OCI-M2 (cell line): Measurements from ENCODE around the gene GM2A.
"Not testable (repeated sequence)": the region's sequence is repeated elsewhere in the genome, so short reads cannot be mapped to it uniquely, and the experiment has no call there.

Experiments
- DNase-seq: peaks from one replicate; lab custom pipeline; 2025; ENCODE audit not compliant: unreplicated experiment; lab: John Stamatoyannopoulos, UW

Gene GM2A

DNA sequence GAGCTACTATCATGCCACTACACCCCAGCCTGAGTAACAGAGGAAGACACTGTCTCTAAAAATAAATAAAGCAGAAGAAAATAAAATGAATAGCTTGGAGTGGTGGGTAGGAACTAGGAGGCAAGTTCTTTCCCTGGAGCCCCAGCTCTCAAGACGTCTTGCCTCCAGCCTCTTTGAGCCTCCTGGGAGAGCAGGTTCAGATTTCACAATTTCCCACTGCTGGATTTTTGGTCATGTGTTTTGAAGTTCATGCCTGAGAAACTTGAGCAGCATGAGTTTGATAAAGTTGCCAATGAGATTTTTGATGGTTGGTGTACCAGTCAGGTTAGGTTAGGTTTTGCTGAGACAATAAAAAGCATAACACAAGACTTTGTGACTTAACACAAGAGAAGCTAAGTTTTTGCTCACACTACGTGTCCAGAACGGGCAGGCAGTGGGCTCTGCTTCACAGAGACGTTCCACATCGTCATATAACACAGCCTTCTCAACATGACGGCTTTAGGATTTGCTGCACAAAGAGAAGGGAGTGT is 25.0 kb upstream of the GM2A start:
- no peak for DNase-seq

DNA sequence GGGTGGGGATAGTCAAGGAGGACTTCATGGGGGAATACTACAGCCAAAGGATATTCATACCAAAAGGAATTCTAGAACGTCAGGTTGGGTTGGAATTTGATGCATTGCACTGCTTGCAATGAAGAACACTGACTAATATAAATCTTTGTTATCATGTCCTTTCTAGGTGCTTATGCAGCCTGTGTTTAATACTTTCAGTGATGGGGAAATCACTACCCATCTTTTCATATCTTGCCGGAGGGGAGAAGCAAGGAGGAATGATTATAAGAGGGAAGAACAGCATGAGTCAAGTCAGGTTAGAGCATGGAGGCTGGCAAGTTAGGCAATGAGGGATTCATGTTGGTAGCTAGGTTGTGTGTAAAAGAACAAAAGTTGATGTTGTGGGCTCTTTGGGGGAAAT is 24.0 kb upstream of the GM2A start:
- DNase-seq = no peak

DNA sequence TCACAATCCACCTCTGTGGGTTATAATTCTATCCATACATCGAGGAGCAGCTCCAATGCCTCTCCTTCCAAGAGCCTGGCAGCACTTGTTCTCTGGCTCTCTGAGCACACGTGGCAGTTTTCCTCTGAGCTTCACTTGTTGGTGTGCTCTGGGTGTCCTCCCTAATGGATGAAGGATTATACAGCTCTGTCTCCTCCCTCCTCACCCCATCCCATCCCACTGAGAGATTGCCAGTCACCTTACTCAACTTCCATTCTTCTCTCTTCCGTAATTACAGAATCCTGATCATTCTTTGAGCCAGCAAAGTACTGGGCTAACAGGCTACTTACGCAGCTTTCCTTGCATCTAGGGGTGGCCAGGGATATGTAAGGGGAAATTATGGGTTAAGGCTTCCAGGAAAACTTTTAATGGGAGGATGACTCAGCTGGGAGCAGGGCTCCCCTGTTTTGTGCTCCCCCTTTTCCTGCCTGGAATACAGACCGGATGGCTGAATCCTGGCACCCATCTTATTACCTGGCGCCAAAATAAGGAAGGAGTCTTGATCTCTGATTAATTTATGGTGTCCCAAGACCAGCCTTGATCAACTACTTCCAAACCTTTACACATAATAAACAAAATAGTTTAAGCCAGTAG is 22.8 kb upstream of the GM2A start:
- DNase-seq = no peak

DNA sequence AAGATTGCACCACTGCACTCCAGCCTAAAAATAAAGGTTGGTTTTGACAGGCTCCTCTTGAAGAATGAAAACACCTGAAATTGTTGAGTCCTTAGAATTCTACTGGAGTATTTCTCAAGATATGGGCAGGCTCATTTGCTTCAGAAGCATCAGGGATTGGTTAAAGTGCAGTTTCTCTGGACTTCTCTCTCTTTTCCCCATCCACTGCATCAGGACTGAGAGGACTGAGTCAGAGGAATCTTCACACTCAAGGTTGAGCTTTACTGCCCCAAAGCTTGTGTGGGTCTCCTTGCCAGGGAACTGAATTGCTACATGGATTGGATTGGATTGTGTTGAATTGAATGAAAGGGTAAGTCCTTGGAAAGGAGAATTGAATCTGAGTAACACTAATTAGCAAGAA is 21.6 kb upstream of the GM2A start:
- DNase-seq = no peak

DNA sequence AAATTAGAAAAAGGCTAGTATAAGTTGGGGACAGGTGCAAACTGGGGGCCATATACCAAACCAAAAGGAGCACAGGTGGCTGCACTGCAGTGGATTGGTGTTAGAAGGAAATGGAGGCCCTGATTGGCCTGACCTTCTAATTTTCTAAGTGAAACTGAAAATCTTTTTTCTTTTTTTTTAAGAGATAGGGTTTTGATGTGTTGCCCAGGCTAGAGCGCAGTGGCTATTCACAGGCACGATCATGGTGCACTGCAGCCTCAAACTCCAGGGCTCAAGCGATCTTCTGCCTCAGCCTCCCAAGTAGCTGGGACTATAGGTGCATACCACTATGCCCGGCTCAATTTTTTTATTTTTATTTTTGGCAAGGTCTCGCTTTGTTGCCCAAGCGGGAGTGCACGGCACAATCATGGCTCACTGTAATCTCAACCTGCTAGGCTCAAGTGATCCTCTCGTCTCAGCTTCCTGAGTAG is 19.3 kb upstream of the GM2A start:
- DNase-seq = no peak

DNA sequence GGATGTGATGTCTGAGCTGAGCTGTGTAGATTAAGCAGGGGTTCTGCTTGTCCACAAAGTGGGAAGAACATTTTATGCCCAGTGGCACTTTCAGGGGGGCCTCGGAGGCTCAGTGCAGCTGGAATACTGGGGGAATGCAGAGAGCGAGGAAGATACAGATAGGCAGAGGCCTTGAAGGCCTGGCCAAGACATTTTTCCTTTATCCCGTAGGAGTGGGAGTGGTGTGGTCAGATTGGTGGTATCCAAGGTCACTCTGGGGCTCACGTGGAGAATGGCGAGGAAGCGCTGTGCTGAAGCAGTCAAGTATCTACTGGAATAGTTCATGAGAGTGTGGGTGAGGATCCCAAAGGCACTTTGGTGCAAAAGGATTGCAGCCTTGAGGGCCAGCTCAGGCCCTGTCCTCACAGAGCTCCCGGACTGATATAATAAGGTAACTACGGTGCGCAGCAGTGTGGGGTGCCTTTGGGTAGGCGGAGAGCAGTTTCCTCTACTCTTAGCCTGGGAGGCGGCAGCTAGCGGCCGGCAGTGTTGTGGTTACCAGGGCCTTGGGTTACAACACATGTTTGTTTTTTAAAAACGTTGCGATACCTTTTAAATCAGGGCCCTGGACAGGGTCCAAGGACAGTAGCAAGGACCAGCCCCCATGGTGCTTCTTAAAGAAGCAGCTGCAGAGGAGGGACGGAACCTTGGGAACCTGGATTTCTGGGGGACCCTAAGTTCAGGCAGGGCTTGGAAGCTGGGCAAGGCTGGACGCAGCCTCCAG is 18.3 kb upstream of the GM2A start:
- DNase-seq = no peak

DNA sequence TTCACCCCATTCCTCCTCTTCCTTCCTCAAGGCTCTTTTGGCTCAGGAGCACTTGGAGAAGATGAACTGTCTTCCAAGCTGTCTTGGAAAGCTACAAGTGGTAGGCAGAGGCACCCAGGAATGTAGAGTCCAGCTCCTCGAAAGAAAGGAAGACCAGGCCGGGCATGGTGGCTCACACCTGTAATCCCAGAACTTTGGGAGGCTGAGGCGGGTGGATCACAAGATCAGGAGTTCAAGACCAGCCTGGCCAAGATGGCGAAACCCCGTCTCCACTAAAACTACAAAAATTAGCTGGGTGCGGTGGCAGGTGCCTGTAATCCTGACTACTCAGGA is 17.8 kb upstream of the GM2A start:
- not testable (repeated sequence) for DNase-seq

DNA sequence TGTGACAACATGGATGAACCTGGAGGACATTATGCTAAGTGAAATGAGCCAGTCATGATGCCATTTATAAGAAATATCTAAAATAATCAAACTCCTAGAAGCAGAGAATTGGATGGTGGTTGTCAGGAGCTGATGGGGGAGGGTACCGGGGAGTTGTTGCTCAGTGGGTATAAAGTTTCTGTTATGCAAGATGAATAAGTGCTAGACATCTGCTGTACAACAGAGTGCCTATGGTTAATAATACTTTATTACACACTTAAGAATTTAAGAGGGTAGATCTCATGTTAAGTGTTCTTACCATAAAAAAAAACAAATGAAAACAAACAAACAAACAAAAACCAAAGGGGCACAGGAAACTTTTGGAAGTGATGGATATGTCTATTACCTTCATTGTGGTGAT is 16.1 kb upstream of the GM2A start:
- DNase-seq = no peak

DNA sequence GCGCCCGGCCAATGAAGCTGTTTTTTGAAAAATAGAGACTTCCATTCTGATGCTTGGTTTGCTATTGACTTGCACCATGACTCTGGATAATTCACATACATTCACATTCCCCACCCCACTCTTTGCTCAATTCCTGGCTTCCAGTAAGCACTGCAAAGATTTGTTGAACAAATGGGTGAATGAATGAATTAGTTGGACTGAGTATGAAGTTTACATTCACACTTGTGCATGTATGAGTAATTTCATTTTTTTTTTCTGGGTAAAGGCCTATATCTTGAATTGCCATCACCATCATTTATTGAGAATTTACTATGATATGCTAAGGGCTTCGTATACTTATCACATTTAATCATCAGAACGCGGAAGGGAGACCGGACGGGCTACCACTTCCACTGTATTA is 15.3 kb upstream of the GM2A start:
- DNase-seq = no peak

DNA sequence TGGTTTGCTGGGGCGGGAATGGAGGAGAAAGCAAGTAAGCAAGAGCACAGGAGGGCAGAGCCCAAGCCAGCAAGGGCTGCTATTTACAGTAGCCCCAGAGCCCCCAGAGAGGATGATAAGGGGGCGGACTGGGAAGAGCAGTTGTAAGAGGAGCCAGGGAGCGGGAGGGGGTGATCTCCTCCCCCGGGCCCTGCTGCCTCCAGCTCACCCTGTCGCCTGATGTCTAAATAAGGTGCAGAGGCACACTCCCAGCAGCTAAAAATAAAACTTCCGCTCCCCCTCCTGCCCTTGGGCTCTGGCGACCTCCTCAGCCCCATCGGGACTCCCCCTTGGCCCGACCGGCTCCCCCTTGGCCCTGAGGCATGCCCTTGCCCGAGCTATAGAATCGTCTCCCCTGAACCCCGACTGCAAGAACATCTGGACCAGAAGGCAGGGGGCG is 14.7 kb upstream of the GM2A start:
- DNase-seq = no peak

DNA sequence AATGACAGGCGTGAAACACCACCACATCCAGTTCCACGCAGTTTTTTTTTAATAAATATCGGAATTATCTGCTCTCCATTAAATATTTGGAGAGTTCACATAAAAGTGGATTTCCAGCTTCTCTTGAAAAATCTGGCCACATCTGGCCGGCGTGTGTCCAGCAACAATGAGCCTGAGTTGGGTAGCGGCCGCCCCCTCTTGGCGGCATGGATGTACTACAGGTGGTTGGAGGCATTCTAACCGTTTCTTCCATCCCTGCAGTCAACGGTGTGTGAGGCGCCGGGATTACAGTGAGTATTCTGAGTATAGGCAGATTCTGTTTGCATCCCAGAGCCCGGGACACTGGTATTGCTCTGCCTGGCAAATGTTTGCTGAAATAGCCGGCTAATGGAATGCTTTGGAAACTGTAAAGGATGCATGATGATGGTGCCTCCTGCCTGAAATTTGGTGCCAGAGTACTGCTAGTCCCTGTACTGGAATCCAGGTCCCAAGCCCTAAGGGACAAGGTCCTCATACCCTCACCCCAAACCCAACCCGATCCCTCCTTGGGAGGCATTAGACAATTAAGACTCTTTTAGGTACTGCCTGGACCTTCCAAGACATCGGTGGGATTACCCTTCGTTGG is 13.6 kb upstream of the GM2A start:
- DNase-seq = no peak

DNA sequence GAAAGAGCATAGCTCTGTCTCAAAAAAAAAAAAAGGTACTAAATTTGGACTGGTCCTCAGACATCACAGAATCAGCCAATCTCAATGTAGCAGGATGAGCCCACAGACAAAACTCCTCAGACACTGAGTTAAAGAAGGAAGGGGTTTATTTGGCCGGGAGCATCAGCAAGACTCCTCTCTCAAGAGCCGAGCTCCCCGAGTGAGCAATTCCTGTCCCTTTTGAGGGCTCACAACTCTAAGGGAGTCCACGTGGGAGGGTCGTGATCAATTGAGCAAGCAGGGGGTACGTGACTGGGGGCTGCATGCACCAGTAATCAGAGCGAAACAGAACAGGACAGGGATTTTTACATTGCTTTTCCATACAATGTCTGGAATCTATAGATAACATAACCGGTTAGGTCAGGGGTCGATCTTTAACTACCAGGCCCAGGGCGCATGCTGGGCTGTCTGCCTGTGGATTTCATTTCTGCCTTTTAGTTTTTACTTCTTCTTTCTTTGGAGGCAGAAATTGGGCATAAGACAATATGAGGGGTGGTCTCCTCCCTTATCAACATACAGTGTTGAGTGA is 12.6 kb upstream of the GM2A start:
- DNase-seq = peak; percentile 49

DNA sequence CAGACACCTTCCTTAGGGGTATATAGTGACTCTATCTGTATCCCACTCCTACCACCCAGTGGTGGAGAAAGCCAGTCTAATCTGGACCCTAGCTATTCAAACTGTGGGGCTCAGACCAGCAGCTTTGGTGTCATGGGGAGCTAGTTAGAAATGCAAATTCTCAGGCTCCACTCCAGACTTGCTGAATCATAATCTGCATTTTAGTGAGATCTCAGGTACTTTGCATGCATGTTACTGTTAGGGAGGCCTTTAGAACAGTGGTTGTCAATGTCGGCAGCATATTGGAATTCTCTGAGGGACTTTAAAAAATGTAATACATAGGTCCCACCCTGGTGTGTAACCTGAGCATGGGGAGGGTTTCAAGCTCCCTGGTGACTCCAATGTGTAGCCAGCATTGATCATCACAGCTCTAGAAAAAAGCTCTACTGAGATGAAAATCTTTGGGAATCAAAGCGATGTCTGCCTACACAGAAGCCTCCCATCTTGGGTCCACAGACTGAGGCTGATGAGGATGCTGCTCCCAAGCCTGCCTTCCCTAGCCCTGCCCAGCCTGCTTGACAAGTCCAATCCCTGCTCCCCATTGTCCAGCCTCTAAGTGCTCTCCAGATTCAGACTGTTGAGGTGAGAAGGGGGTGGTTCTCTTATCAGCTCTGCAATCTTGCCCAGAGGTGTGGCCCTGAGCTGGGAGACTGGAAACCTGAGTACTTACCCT is 11.9 kb upstream of the GM2A start:
- no peak for DNase-seq

DNA sequence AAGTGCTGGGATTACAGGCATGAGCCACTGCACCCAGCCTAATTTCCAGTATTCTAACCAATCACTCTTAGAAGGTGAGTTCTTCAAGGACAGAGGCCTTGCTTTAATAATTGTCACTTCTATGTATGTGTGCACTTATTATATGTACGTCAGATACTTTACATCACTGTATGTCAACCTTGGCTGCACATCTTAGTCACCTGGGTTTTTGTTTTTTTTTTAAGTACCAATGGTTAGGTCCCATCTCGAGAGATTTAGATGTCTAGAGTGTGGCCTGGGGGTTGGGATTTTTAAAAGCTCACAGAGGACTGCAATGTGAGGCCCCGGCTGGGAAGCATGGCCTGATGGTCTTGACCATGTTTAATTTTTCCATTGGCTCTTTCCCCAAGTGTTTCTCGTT is 9.9 kb upstream of the GM2A start:
- no peak for DNase-seq

DNA sequence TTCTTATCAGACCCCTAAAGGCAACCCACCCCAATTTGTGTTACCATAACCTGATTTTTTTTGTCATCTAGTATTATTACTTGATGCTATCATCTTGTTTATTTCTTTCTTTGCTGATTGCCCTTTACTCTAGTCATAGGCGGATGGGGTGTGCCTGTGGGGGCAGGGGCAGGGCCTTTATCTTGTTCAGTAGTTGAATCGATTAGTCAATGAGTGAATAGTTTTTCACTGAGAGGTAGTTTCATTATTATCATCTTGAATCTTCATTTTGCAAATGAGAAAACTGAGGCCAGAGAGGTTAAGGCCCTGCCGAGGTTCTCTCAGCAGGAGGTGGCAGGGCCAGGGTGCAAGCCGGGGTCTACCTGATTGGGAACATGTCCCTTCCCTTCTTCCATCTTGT is 9.4 kb upstream of the GM2A start:
- no peak for DNase-seq

DNA sequence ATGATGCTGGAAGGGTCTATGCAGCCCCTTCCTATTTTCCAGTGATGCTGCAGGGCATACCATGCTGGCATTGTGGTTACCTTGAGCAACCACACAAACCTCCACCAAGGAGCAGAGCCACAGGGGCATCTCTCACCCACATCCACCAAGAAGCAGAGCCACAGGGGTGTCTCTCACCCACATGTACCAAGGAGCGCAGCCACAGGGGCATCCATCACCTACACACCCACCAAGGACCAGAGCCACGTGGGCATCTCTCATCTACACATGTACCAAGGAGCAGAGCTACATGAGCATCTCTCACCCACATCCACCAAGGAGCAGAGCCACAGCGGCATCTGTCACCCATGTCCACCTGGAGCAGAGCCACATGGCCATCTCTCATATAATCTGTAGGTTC is 8.8 kb upstream of the GM2A start:
- DNase-seq = no peak

DNA sequence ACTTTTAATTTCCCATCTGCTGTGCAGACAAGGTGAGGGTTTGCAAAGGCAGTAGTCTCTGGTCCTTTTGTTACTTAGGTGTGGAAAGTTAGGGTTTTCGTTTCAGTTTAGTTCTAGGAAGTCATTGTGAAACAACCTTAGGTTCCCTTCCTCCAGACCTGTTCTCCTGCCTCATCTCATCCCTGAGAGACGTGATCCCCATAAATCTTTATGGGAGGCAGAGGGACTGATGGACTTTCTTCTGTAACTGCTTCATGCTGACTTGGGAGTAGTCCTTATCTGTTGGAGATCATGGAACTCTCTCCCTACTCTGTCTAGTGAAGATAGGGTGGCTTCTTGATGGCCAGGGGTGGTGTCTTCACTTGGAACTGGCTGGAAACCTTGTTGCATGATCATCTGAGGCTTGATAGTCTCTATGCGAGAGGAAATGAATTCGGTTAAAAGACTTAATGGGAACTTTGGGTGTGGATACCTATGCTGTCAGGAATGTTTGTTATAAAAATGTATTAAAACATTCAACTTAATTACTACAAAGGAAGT is 7.2 kb upstream of the GM2A start:
- DNase-seq = no peak

DNA sequence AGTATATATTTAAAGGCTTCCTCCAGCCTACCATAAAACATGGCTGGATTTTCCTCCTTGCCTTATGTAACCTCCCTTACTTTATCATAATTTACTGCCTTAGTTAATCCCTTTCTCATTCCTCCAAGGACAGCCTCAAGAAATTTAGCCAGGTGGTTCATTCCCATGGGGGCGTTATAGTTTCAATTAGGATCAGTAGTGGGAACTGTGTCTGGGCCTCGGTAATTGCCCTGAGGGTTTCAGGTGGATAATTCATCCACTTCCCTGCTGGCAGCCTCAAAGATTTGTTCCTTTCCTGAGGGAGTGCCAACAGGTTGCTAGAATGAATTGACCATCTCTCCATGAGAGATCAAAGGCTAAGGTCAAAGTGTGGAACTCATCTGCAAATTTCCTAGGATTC is 4.3 kb upstream of the GM2A start:
- no peak for DNase-seq

DNA sequence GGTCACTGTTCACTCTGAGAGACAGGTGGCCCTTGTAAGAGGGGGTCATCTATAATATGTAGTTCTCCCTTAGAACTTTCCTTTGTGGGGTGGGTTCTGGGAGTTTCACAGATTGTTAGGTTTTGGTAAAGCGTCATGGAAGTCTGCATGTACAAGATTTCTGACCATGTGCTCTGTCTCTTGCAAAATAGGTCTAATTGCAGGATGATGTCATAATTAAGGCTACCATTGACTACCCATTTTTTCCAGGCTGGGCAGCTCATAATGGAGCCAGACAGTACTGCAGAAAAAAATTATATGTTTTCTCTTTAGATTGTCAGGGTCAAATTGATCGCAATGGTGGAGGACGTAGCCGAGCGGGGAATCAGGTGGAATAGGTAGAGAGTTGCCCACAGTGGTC is 3.7 kb upstream of the GM2A start:
- no peak for DNase-seq

DNA sequence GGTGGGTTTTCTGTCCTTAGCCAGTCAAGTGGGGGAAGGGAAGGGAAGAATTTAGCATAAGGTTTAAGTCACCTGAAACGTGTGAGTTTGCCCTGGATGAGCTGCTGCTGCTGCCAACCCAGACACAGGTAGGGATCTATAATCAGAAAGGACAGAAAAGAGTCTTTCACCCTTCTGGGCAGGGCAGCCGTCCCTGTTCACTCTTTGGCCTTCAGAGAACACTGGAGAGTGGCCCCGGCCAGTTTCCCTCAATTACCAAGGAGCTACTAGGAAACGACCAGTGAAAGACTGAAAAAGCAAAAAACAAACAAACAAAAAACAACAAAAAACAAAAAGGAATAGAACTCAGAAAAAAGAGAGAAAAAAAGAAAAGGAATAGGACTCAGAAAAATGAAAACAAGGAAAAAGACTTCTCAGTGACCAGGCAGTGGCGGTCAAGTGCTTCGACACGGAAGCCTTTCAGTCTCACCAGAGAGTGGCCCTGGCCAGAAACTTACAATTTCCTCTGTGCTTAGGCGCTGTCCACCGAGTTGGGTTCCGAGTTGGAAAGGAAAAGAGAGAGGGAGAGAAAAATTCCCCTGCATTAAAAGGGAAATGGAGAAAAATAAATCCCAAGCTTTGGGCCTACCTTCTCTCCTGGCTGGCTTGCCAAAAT is 2.5 kb upstream of the GM2A start:
- DNase-seq = no peak
